ENCODE measurements around the gene PDE11A.
"Not testable (repeated sequence)": the region's sequence is repeated elsewhere in the genome, so short reads cannot be mapped to it uniquely, and the experiment has no call there.

The PDE11A gene

DNA sequence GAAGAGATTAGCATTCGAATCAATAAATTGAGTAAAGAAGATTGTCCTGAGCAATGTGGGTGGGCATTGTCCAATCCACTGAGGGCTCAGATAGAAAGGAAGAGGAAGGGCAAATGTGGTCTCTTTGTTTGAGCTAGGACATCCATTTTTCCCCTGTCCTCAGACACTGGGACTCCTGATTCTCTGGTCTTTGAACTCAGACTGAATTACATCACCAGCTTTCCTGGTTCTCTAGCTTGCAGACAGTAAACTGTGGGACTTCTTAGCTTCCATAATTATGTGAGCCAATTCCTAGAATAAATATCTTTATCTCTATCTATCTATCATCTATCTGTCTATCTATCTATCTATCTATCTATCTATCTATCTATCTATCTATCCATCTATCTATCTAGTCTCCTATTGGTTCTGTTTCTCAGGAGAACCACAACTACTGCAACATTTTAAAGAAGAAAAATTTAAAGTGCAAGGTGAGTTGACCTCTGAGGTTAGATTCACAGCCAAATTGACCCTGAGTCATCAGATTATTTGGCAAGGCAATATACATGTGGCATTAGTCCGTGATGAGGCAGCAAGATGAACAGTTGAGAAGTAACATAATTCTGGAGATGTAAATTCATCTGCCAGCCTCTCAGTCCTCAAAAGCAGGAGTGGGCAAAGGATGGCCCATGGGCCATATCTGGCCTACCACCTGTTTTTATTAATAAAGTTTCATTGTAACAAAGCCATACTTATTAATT, 191.4 kb downstream of the PDE11A start:
- no peak for DNase-seq

- no peak for DNase-seq
Measured at GRCh38 chr2:177880285-177880684, 192.3 kb downstream of the PDE11A start.

GRCh38 chr2:177876950-177877349, 195.6 kb downstream of the PDE11A start:
- no peak for DNase-seq

- no peak for DNase-seq
Measured at GRCh38 chr2:177874686-177875085, 197.9 kb downstream of the PDE11A start.

- no peak for DNase-seq
Measured at GRCh38 chr2:177873915-177874314, 198.7 kb downstream of the PDE11A start.

DNA sequence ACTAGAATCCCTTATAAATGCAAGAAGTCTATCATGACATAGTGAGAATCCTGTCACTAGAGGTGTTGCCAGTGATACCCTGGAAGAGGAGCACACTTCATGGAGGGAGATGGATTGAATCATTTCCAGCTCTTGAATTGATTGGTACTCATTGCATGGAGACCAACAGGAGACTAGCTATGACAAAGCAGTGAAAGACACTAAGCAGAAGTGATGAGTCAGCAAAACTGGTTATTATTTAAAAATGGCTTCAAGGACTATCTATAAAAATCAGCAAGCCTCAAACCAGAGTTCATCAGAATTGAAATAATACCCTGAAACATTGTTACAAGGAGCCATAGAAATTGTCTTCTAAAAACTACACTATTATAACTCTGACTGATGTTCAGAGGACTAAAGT, 200.3 kb downstream of the PDE11A start:
- DNase-seq, result no peak

- no peak for DNase-seq
Measured at GRCh38 chr2:177869912-177870311, 202.7 kb downstream of the PDE11A start.

DNA sequence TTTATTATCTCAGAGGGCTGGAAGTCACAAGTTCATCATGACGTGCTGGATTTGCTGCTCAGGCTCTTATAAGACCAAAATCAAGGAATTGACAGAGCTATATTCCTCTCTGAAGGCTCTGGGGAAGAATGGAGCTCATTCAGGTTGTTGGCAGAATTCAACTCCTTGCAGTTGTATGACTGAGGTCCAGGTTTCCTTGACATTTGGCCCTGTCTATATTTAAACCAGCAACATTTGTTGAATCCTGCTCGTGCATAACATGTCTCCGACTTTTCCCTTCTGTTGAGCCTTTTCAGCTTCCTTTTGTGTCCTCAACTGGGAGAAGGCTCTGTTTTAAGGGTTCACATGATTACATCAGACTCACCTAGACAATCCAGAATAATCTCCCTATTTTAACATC, 203.4 kb downstream of the PDE11A start:
- DNase-seq, result no peak

- no peak for DNase-seq
Measured at GRCh38 chr2:177868806-177869205, 203.8 kb downstream of the PDE11A start.

DNA sequence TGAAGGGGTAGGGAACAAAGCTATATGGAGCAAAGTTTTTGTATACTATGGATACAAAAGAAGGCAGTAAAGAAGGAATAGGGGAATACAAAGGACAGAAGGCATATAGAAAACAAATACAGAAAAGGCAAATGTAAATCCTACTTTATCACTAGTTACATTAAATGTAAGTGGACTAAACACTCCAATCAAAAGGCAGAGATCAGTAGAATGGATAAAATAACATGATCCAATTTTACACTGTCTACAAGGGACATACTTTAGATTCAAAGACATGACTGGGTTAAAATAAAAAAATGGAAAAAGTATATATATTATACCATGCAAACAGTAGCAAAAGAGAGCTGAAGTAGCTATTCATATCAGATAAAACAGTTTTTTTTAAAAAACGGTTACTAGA, 215.0 kb downstream of the PDE11A start:
- no peak for DNase-seq

GRCh38 chr2:177852389-177852788, 220.2 kb downstream of the PDE11A start:
- no peak for DNase-seq

DNA sequence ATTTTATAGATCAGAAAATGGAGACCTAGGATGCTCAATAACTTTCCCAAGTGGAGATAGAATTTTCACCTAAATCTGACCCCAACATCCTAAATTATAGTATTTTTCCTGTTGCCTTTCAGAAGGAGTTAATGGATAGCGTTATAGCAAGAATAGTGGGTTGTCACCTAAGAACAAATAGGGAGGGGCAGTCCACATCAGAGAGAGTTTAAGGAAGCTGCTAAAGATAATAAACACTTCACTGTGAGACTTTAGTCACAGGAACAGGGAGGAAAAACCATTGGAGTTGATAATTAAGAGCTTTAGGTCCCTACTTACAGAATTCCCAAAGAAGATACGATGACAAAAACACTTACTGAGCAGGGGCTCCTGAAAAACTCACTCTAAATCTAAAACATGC, 229.4 kb downstream of the PDE11A start:
- no peak for DNase-seq

DNA sequence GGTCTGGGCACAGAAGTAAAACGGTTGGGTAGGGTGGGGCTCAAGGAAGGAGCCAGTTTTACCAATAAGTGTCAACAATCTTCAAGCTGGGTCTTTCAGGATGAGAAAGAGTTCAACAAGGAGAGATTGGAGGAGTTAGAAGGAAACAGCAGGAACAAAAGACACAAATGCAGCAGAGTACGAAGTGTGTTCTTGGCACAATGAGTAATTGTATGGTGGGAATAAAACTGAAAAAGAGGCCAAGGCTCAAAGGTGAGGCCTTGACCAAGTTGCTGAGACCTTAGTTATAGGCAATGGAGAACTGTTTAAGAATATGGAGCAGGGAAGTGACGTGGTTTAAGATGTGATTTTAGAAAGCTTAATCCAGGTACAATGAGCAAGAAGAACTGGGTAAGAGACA, 230.3 kb downstream of the PDE11A start:
- DNase-seq, result no peak

- not testable (repeated sequence) for DNase-seq
Measured at GRCh38 chr2:177835418-177836204, 237.0 kb downstream of the PDE11A start.

DNA sequence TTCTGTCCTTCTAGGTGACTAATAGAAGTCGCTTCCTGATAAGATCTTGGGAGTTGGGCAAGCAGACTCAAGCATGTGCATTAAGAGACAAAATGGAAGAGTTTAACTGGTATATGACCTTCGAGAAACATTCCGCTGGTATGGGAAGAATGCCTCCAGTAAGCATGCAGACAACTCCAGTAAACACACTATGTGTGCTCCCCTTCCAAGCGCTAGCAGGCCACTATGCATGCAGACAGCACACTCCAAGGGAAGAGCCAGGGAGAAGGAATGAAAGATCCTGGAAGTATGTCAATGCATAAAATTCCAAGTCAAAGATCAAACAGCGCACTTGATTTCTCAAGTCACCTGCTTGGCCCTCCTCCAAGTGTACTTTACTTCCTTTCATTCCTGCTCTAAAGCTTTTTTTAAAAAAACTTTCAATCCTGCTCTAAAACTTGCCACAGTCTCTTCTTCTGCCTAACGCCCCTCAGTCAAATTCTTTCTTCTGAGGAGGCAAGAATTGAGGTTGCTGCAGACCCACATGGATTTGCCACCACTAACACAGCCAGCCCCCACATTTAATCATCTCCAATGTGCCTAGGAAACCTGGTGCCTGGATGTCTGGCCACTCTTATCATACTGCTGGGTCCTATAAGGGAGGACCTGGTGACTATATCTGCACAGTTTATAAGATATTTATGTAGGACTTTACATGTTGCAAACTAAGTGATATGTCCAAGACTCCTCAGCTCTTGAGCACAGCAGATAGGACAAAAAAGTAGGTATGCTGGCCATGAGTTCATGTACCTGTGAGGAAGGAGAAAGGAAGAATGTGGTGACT, 239.8 kb downstream of the PDE11A start:
- no peak for DNase-seq

GRCh38 chr2:177830881-177831386, 241.6 kb downstream of the PDE11A start:
- no peak for DNase-seq

GRCh38 chr2:177828557-177828956, 244.0 kb downstream of the PDE11A start:
- DNase-seq, result no peak

DNA sequence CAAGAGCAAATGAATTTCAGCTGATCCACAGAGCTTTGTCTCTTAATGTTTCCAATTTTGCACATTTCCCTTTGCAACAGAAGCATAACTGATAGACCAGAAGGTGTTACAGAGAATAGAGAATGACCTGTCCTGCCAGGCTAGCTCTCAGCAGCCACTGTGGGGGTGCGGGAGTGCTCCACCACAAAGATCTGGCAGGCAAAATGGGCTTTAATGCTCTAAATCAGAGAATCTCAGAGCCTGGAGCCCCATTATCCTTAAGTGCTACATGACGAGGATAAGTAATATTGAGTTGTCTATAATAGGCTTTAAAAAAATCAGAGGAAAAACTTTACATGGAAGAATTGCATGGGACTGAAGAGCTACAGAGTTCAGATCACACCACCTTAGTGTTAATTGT, 245.7 kb downstream of the PDE11A start:
- no peak for DNase-seq

DNA sequence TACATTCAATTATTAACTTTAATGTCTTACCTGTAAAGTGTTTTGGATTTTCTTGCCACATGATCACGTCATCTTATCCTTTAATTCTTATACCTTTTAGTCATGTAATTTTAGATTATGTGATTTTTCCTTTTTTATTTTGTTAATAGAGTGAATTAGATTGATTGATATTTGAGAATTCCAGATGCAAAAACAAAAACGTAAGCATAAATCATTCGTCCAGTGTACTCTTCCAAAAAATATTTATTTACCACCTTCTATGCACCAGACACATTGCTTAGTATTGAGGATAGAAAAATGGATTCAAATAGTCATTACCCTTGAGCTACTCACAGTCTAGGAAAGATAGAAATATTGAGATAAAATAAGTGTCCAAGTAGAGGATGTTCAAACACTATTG, 249.6 kb downstream of the PDE11A start:
- no peak for DNase-seq

DNA sequence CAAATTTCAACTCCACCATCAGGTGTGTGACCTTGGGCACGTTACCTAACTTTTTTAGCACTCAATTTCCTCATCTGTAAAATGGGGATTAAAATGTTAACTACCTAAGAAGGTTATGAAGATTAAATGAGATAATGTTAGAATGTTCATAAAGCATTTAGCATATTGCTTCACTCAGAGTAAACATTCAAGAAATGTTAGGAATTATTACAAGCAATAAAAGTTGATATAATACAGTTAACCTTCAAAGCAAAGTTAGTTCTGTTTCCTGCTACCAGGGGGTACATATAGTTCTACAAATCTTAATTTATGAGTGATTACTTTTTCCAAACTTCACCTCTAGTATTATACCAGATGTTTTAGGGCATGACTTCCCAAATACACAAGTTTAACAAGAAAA, 254.2 kb downstream of the PDE11A start:
- no peak for DNase-seq

DNA sequence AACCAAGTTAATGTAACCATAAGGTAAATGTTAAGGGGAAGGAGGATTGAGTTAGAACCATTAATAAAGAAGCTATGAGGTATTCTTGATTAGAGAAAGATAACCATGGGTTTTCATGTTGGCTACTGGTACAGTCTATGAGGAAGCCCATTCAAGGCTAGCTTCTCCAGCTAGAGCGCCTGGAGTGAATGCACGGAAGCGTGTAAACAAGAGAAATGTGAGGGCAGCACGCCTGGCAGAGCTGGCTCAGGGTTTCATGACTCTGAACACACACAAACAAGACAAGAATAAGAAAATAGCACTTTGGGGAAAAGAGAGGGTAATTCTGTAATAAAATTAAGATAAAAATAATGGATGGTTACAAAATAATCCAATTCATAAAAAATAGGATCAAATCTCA, 255.3 kb downstream of the PDE11A start:
- no peak for DNase-seq

DNA sequence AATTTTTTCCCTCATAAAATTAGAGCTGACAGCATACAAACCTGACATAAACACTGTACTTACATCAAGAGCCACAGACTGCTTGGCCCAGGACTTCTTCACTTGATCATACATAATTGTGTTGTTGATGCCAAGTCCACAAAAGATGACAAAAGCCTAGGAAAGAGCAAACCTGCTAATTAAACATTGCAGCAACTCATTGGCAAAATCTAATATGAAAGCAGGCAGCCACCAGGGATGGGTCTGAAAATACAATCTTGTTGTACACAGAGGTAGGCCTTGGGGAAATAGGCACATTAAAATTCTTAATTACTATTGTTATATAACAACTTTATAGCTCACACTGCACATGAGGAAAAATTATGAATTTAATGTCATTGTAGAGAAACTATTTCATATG, 255.8 kb downstream of the PDE11A start:
- no peak for DNase-seq

GRCh38 chr2:177812713-177813396, 259.7 kb downstream of the PDE11A start:
- no peak for DNase-seq

All from MV-4-11 (cell line).